GM18951 (cell line): ENCODE data around the gene ERFL.

Experiments
- POLR2A ChIP-seq: IDR thresholded peaks from 4 replicates; pipeline ENCODE4 v1.6.1; 2011; ENCODE audit warnings: mild to moderate bottlenecking; ENCODE audit not compliant: insufficient read length, insufficient read depth; ENCODE audit errors: extremely low read depth
- in situ Hi-C: fragments of 300-500 bp; cut with MboI; formaldehyde crosslinking; loops from one replicate; pipeline ENCODE4 v1.12.0; 2022; ENCODE audit warnings: low sequenced_read_pairs, mixed read lengths, inconsistent platforms; ENCODE audit not compliant: unreplicated experiment

Gene ERFL

DNA sequence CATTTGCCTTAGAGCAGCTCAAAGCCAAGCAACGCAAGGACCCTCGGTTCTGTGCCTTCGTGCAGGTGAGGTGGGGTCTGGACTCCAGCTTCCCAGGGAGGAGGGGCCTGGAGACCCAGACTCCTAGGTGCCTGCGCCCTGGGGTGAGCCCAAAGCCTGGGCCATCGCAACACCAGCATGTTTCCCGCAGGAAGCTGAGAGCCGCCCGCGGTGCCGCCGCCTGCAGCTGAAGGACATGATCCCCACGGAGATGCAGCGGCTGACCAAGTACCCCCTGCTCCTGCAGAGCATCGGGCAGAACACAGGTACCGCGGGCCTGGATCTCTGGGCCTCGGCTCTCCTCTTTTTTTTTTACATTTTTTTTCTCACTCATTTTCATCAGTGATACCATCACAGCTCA lies 25.7 kb downstream of the ERFL start:
- in situ Hi-C loops: no loop called here

DNA sequence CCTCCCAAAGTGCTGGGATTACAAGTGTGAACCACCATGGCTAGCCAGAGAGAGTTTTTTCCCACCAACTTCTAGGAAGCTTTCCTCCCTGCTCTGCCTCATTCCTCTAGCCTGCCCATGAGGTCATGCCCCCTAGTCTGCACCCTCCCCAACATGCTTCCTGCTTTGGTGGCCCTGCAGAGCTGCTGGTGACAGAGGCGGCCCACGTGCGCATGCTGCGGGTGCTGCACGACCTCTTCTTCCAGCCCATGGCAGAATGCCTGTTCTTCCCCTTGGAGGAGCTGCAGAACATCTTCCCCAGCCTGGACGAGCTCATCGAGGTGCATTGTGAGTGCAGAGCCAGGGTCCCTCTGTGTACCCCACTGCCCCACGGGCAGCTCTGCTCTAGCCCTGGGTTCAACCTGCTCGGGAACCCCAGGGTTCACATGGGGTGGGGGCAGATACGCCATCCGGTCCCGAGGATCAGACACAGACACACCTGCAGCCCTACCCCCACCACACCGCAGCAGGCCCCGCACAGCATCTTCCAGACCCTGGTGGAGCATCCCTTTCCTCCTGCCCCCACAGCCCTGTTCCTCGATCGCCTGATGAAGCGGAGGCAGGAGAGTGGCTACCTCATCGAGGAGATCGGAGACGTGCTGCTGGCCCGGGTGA lies 26.4 kb downstream of the ERFL start:
- in situ Hi-C loops: no loop called here

More for the DNA sequence above, 25.7 kb downstream of the ERFL start:
- TF ChIP-seq POLR2A: no peak

DNA sequence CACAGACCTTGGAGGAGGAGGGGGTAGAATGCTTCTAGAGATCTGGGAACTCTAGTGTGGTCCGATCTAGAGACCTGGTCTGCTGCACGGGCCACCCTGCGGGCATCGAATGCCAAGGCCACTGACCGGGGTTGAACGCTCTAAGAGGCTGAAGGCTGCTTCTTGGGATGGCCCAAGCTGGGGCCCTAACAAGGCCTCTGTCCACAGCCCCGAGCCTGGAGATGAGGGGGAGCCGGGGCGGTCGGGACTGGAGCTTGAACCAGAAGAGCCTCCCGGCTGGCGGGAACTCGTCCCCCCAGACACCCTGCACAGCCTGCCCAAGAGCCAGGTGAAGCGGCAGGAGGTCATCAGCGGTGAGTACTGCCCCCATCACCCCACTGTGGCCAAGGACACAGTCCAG lies 30.0 kb downstream of the ERFL start:
- in situ Hi-C loops: no loop called here
- no peak for TF ChIP-seq POLR2A

More for the DNA sequence above, 26.4 kb downstream of the ERFL start:
- peak; percentile 23 for TF ChIP-seq POLR2A

DNA sequence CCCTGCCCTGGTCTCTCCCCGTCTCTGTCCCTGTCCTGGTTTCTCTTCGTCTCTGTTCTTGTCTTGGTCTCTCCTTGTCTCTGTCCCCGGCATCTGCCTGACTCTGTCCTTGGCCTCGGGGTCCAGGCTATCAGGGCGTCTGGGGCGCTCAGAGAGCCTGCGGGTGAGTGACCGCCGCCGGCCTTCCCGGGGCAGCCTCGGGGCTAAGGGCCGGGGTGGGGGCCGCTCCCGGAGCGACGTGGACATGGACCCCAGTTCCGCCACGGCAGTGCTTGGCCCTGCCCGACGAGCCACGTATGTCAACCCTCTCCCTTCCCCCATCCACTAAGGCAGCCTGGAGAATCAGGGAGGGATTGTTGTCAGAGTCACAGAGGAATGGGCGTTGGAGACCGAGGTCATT lies 30.4 kb downstream of the ERFL start:
- no peak for TF ChIP-seq POLR2A
- in situ Hi-C loops: no loop called here

DNA sequence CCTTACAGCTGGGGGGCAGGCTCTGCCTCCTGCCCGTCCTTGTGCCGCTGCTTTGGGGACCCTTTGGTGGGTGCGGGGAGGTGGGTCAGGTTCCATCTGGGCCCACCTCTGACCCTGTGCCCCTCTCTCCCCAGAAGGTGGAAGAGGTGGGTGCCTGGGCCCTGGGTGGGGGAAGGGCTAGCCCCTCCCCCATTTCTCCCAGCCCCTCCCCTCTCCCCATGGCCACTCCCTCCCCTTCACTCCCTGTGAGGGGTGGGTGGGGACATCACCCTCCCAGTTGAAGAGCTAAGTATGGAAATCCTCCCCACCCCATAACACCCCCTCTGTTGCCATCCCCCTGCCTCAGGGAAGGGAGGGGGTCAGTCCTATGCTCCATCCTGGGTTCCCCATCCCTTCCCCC lies 31.1 kb downstream of the ERFL start:
- no peak for TF ChIP-seq POLR2A
- in situ Hi-C loops: no loop called here

DNA sequence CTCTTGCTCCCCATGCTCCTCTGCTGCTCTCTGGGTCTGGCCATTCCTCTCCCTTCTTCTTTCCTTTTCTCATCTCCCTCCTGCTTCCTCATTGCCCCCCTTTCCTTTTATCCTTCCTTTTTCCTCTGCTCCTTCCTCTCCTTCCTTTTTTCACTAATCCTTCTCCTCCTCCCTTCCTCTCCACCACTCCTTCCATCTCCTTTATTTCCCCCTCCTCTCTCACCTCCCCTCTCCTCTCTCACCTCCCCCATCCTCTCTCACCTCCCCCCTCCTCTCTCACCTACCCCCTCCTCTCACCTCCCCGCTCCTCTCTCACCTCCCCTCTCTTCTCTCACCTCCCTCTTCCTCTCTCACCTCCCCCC lies 31.7 kb downstream of the ERFL start:
- in situ Hi-C loops: no loop called here
- no peak for TF ChIP-seq POLR2A

DNA sequence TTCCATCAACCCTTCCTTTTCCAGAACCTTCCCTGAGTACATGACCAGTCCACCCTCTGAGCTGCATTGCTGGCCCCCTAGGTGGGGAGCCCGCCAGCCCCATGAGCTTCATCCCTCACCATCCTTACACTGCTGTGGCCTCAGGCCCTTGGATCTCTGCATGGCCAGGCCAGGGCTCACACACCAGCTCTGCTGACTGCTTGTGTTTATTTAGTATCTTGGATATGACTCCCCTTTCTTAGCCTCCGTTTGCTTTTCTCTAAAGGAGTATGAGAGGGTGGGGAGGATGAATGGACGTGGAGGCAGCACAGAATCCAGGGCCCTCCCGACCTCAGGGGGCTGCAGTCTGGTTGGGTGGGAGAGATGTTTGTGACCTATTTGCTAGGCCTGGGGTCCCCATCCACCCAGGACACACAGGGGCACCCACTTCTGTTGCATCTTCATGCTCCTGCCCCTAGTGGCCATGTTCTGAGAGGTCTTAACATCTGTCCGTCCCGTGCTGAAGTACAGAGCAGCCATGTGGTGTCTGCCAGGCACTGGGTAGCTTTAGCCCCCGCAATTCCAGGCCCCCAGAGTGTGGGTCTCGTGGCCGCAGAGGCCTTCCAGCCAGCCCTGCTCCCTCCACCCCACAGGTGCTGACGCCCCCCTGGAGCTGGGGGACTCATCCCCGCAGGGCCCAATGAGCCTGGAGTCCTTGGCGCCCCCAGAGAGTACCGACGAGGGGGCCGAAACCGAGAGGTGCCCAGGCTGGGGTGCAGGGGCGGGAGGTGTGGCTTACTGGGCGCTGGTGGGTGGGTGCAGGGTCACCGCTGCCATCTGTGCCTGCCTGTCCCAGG lies 32.3 kb downstream of the ERFL start:
- in situ Hi-C loops: no loop called here
- no peak for TF ChIP-seq POLR2A

DNA sequence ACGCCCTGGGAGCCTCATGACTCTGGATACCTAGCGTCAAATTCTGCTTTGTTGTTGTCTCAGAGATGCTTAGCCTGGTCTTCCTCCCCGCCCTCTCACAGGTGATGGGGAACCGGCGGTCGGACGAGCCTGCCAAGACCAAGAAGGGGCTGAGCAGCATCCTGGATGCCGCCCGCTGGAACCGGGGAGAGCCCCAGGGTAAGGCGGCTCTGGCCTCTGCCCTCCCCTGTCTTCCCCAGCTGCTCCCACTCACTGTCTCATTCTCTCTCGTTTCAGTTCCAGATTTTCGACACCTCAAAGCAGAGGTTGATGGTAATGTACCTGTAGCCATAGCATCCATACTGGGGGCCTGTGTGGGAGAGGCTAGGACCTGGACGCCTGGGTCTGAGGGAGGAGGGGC lies 33.9 kb downstream of the ERFL start:
- no peak for TF ChIP-seq POLR2A
- in situ Hi-C loops: no loop called here

DNA sequence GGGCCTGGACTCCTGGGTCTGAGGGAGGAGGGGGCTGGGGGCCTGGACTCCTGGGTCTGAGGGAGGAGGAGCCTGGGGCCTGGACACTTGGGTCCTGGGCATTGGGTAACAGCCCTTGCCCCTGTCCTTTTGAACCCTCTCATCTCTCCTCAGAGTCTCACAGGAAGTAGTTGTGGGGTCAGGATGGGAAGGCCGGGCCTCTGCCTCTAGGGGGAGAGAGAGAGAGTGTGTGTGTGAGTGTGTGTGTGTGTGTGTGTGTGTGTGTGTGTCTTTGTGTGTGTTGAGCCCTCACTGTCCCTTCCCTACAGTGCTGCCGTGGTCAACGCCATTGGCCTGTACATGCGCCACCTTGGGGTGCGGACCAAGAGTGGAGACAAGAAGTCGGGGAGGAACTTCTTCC lies 34.4 kb downstream of the ERFL start:
- TF ChIP-seq POLR2A: no peak
- in situ Hi-C loops: no loop called here

DNA sequence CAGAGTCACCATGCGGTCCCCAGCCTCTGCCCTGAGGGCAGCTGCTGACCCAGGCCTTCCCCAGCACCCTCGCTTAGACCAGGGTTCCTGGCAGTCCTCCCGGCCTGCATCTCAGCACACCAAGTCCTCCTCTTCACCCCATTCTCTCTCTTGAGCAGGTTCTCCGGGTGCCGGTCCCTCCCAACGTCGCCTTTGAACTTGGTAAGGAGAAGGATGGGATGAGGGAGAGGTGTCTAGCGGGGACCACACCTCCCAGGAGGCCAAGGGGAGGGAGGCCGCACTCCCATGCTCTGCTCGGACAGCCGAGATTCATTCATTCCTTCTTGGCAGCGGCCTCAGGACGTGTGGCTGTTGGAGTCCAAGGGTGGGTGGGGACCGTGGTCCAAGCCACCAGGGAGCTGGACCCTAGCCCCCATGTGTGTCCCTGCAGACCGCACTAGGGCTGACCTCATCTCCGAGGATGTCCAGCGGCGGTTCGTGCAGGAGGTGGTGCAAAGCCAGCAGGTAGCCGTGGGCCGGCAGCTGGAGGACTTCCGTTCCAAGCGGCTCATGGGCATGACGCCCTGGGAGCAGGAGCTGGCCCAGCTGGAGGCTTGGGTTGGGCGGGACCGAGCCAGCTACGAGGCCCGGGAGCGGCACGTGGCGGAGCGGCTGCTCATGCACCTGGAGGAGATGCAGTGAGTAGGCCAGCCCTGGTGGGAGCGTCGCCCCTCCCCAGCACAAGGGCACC lies 35.9 kb downstream of the ERFL start:
- TF ChIP-seq POLR2A: no peak
- in situ Hi-C loops: no loop called here

DNA sequence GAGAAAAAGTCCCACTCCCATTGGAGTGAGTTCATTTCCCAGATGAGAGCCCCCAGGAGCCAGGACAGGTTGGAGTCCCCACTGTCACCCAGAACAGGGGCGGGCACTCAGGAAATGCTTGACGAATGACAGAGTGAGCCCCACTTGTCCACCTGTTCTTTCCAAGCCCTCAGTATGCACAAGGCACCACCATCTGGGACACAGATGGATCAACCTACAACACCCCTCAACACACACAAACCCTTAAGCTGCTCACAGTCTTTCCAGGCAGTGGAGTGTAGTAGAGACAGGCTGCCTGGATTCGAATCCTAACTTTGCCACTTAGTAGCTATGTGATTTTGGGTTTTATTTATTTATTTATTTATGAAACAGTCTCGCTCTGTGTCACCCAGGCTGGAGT lies 37.3 kb downstream of the ERFL start:
- no peak for TF ChIP-seq POLR2A
- in situ Hi-C loops: no loop called here

DNA sequence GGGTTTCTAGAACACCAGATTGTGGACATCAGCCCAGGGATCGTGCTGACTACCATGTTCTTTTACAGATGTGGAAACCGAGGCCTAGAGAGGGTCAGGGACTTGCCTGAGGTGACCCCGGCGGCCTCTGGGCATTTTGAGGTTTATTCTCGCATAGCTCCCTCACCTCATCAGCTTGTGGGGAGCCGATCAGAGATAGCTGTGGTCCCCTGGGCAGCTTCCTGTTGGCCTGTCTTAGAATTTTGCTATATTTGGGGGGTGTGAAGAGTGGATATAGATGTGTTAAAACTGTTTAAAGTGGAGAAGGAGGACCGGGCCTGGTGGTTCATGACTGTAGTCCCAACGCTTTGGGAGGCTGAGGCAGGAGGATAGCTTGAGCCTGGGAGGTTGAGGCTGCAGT lies 38.4 kb downstream of the ERFL start:
- in situ Hi-C loops: no loop called here
- no peak for TF ChIP-seq POLR2A

DNA sequence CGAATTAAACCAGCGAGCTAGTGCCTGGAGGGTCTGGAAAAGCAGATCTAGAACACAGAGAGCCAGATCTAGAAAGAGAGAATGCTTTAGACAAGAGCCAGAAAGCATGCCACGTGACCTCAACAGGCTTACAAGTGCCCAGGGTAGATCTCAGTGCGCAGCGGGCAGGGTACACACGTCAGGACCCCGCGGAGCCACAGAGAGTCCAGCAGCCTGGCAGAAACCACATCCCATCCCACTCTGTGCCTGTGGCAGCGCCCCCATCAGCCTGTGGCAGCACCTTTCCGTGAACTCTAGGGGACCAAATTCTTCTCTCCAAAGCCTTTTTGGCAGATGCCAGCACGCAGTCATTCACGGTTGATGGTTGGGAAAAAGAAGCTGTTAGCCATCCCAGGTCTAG lies 39.3 kb downstream of the ERFL start:
- no peak for TF ChIP-seq POLR2A
- in situ Hi-C loops: no loop called here

DNA sequence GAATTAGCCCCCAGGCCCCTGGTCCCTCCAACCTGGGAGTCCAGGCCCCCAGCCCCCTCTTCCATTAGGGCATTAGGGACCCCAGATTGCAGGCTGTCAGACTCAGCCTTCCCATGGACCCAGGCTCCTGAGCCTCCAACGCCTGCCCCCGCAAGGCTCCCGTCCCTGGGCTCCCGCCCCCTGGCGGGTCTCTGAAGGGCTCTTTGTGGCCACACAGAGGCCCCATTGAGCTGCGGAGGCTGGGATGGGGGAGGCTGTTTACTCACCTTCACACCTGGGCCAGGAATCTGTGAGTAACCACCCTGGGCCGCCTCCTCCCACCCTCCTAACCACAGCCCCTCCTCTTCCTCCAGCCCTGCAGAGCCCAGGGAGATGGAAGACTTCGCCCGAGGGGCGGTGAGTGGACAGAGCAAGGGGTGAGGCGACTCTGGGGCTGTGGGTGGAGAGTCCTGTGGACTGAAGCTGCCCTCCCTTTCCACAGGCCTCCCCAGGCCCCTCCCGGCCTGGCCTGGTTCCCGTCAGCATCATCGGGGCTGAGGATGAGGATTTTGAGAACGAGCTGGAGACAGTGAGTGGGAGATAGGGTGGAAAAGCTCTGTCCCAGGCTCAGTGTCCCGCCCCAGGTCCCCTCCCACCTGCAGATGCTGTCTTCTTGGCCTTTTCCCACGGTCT lies 40.4 kb downstream of the ERFL start:
- peak; percentile 27 for TF ChIP-seq POLR2A
- in situ Hi-C loops: no loop called here
